ENCODE data around the gene FZR1. TPM values are rescaled to one million over a fixed set of nuclear protein-coding genes. Genes with fewer than 3 reads are reported as not detected.

FZR1 gene
- 47.0 and 52.8 TPM in 2 replicates for polyA plus RNA-seq (2013)

DNA sequence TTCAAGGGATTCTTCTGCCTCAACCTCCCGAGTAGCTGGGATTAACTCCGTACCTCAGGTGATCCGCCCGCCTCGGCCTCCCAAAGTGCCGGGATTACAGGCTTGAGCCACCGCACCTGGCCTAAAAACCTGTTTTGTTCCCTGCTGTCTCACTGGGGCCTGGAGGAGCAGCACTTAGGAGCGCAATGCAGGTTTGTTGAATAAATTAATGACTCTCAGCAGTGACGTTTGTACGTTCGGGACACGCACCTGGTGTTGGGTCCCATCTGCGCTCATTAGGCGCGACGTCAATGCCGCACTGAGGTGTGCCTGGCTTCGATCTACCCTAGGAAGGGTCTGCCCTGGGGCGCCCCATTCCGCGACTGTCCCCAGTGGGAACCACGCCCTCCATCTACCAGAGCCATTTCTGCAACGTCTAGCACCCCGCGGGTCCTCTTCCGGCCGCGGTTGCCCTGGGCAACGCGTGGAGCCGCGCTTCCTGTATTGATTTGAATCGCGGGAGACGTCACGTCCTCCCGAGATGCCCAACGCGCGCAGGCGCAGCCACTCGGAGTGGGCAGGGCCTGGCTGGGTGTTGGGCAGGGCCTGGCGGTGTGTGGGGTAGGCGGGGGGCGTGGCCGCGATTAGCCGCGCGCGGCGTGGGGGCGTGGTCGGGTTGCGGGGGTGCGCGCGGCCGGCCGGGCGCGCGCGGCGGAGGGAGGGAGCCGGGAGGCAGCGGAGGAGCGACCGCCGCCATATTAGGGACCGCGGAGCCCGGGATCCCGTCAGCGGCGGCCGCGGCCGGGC is at the start of gene FZR1:
TSS of gene FZR1 (plus strand) at position 714 of the 786 bp plus-strand sequence. CDS start 16,679 bp downstream, outside the sequence.
- Histone ChIP-seq H4K91ac (ENCODE audit: low read depth, low read length) (peak within 1 kb of the TSS; percentile 91), H2BK120ac (ENCODE audit: insufficient read depth, low read length, poor library complexity) (peak within 1 kb of the TSS; percentile 91), H3K4me1 (ENCODE audit: control insufficient read depth in 1 of 2, insufficient read depth in 2 of 2, low read length in 2 of 2) (peaks cover 23 to 28% of the 10 kb centered on the region in 2 experiments), H3K27ac (ENCODE audit: low read depth, low read length) (peak within 1 kb of the TSS; percentile 72), H3K36me3 (ENCODE audit: control insufficient read depth in 1 of 2, insufficient read depth in 2 of 2, low read length in 2 of 2) (peaks cover 16 to 17% of the 10 kb centered on the region in 2 experiments), H3K18ac (ENCODE audit: low read length) (peak within 1 kb of the TSS; percentile 83), H3K79me2 (ENCODE audit: control insufficient read depth, insufficient read depth, low read length, poor library complexity) (peaks cover 33% of the 10 kb centered on the region), H4K12ac (ENCODE audit: low read depth, low read length) (peak within 1 kb of the TSS; percentile 89), H2AK5ac (ENCODE audit: low read length) (peak within 1 kb of the TSS; percentile 62), H2AFZ (ENCODE audit: insufficient read depth, low read length, poor library complexity) (peak within 1 kb of the TSS; percentile 80), H3K14ac (ENCODE audit: low read length) (peak within 1 kb of the TSS; percentile 92), H3K4me2 (ENCODE audit: low read length) (peak within 1 kb of the TSS; percentile 65), H4K8ac (ENCODE audit: low read depth, low read length) (peak within 1 kb of the TSS; percentile 79), H2BK5ac (ENCODE audit: low read depth, low read length, poor library complexity) (peak within 1 kb of the TSS; percentile 91), H3K23ac (ENCODE audit: low read length) (no peak within 1 kb of the TSS), H3K9ac (ENCODE audit: low read length) (peak within 1 kb of the TSS; percentile 93), H3K9me3 (ENCODE audit: insufficient read depth, low read depth, low read length) (no peaks in the 10 kb centered on the region), H2BK12ac (ENCODE audit: low read length) (no peak within 1 kb of the TSS), H3K4ac (ENCODE audit: low read depth, low read length) (peak within 1 kb of the TSS; percentile 91), H3K27me3 (ENCODE audit: insufficient read depth, low read length) (no peaks in the 10 kb centered on the region), H3K4me3 (ENCODE audit: low read depth, low read length) (peak within 1 kb of the TSS; percentile 93), H3K79me1 (ENCODE audit: low read length) (peaks cover 30% of the 10 kb centered on the region)
- no CpG with 5 or more reads among the region's 79 CpGs for WGBS (ENCODE audit: extremely low coverage, insufficient coverage, insufficient read length)
- peak; percentile 99 to 100 for DNase-seq

DNA sequence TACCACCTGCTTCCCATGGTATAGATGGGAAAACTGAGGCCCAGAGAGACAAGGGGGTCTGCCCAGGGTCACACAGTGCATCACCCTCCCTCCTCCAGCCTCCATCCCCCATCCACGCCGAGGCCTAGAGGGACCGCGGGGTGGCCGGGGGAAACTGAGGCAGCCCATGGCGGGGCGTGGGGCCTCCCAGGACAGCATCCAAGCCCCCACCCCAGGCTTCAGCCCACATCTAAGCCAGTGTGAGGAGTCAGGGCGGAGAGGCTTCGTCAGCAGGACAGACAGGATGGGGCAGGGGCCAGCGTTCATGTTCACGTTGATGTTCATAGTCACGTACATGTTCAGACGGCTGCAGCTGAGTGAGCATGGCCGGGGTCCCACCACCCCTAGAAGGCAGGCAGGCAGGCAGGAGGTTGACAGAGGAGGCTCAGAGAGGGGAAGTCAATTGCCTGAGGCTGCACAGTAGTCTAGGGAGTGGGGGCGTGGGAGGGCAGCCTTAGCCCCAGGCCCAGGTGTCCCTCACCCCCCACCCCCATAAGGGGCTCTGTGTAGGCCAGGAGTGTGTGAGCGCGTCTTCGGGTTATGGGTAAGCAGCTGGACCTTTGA is 49.1 kb upstream of the FZR1 start:
- no peaks in the 10 kb centered on the region for H3K9me3 ChIP-seq (ENCODE audit: insufficient read depth, low read depth, low read length)
- H3K36me3 ChIP-seq (ENCODE audit: control insufficient read depth in 1 of 2, insufficient read depth in 2 of 2, low read length in 2 of 2), result no peaks in the 10 kb centered on the region
- H4K8ac ChIP-seq (ENCODE audit: low read depth, low read length), result no peak overlapping the region
- no CpG with 5 or more reads among the region's 18 CpGs for WGBS (ENCODE audit: extremely low coverage, insufficient coverage, insufficient read length)
- no peak for DNase-seq
- H4K12ac ChIP-seq (ENCODE audit: low read depth, low read length), result no peak overlapping the region
- no peak overlapping the region for H4K91ac ChIP-seq (ENCODE audit: low read depth, low read length)
- no peak overlapping the region for H3K18ac ChIP-seq (ENCODE audit: low read length)
- H2BK5ac ChIP-seq (ENCODE audit: low read depth, low read length, poor library complexity), result no peak overlapping the region
- H3K4me1 ChIP-seq (ENCODE audit: control insufficient read depth in 1 of 2, insufficient read depth in 2 of 2, low read length in 2 of 2), result peaks cover 2 to 9% of the 10 kb centered on the region in 2 experiments
- H3K14ac ChIP-seq (ENCODE audit: low read length), result no peak overlapping the region
- H3K4me2 ChIP-seq (ENCODE audit: low read length), result no peak overlapping the region
- H3K9ac ChIP-seq (ENCODE audit: low read length), result no peak overlapping the region
- H2BK12ac ChIP-seq (ENCODE audit: low read length), result no peak overlapping the region
- H3K27ac ChIP-seq (ENCODE audit: low read depth, low read length), result no peak overlapping the region
- peaks cover 4% of the 10 kb centered on the region for H3K27me3 ChIP-seq (ENCODE audit: insufficient read depth, low read length)
- H3K23ac ChIP-seq (ENCODE audit: low read length), result no peak overlapping the region
- H3K79me2 ChIP-seq (ENCODE audit: control insufficient read depth, insufficient read depth, low read length, poor library complexity), result no peaks in the 10 kb centered on the region
- no peaks in the 10 kb centered on the region for H3K79me1 ChIP-seq (ENCODE audit: low read length)
- no peak overlapping the region for H2BK120ac ChIP-seq (ENCODE audit: insufficient read depth, low read length, poor library complexity)
- H2AFZ ChIP-seq (ENCODE audit: insufficient read depth, low read length, poor library complexity), result no peak overlapping the region
- no peak overlapping the region for H2AK5ac ChIP-seq (ENCODE audit: low read length)
- no peak overlapping the region for H3K4ac ChIP-seq (ENCODE audit: low read depth, low read length)
- H3K4me3 ChIP-seq (ENCODE audit: low read depth, low read length), result no peak overlapping the region

DNA sequence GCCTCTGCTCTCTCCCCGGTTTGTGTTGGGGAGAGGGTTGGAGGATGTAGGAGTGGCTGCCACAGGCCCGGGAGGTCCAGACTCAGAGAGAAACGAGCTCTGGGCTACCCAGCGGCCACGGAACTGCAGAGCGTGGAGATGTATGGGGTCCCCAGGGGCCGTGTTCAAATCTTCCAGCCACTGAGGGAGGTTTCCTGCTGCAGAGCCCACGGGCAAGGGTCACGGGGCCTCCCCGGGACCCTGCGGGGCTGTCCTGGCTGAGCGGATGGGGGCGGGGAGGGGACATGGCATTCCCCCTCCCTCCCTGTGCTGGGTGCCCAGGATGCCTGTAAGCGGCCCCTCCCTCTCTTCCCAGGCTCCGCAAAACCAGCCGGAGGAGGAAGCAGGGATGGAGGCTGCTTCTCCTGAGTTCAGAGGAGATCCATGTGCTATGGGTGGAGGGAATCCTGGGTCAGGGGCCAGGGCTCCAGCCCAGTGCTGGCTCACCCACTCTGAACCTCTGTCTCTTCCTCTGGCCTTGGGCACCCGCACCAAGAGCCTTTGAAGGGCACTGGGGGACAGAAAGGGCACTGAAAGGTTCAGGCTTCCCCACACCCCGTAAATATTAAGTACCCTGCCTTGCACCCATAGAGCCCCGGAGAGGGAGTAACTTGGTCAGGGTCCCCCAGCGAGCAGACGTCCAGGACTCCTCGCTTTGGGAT is 48.4 kb upstream of the FZR1 start:
- Histone ChIP-seq H3K79me1 (ENCODE audit: low read length) (no peaks in the 10 kb centered on the region), H3K27ac (ENCODE audit: low read depth, low read length) (no peak overlapping the region), H3K4me1 (ENCODE audit: control insufficient read depth in 1 of 2, insufficient read depth in 2 of 2, low read length in 2 of 2) (peaks cover 2 to 9% of the 10 kb centered on the region in 2 experiments), H3K79me2 (ENCODE audit: control insufficient read depth, insufficient read depth, low read length, poor library complexity) (no peaks in the 10 kb centered on the region), H3K4me3 (ENCODE audit: low read depth, low read length) (no peak overlapping the region), H4K91ac (ENCODE audit: low read depth, low read length) (no peak overlapping the region), H4K12ac (ENCODE audit: low read depth, low read length) (no peak overlapping the region), H3K4ac (ENCODE audit: low read depth, low read length) (no peak overlapping the region), H2BK5ac (ENCODE audit: low read depth, low read length, poor library complexity) (no peak overlapping the region), H3K23ac (ENCODE audit: low read length) (no peak overlapping the region), H3K4me2 (ENCODE audit: low read length) (no peak overlapping the region), H2BK12ac (ENCODE audit: low read length) (no peak overlapping the region), H2AFZ (ENCODE audit: insufficient read depth, low read length, poor library complexity) (no peak overlapping the region), H3K36me3 (ENCODE audit: control insufficient read depth in 1 of 2, insufficient read depth in 2 of 2, low read length in 2 of 2) (no peaks in the 10 kb centered on the region), H3K27me3 (ENCODE audit: insufficient read depth, low read length) (peaks cover 7% of the 10 kb centered on the region), H3K14ac (ENCODE audit: low read length) (no peak overlapping the region), H4K8ac (ENCODE audit: low read depth, low read length) (no peak overlapping the region), H3K9ac (ENCODE audit: low read length) (no peak overlapping the region), H3K18ac (ENCODE audit: low read length) (no peak overlapping the region), H2BK120ac (ENCODE audit: insufficient read depth, low read length, poor library complexity) (no peak overlapping the region), H2AK5ac (ENCODE audit: low read length) (no peak overlapping the region), H3K9me3 (ENCODE audit: insufficient read depth, low read depth, low read length) (no peaks in the 10 kb centered on the region)
- DNase-seq, result no peak
- WGBS (ENCODE audit: extremely low coverage, insufficient coverage, insufficient read length), result no CpG with 5 or more reads among the region's 22 CpGs

DNA sequence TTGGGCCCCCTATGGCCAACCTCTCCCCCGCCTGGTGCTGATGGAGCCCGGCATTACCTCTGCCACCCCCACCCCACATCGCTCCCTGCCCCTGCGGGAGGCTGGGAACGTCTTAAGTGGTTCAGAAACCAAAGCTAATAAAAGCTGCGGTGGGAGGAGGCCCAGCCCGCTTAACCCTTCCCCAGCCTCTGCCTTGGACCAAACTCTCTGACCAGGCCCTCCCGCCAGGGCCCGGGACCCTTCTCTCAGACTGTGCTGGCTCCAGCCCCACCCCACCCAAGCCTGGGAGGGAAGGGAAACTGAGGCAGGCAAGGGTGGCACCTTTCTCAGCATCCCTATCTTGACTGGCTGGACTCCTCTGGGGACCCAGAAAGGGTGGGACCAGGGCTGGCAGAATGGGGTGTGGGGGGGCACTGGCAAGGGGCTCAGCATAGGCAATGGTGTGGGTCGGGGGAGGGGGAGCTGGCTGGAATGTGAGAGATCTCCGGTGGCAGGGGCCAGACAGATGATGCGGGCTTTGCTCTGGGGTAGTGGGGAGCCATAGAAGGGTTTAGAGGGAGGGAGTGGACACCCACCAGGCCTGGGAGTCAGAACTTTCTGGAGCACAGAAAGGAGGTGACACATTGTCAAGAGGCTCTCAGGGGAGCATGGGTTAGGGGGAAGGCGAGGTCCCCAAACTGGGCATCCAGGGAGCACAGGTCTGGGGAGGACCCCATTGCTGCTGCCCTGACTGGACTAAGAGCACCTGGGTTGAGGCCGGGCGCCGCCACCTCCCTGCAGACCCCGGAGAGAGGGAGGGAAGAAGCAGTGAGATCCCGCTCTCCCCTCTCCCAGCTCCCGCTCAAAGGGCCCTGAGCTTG is 47.7 kb upstream of the FZR1 start:
- H3K79me1 ChIP-seq (ENCODE audit: low read length), result no peaks in the 10 kb centered on the region
- H2BK5ac ChIP-seq (ENCODE audit: low read depth, low read length, poor library complexity), result no peak overlapping the region
- no peak overlapping the region for H4K91ac ChIP-seq (ENCODE audit: low read depth, low read length)
- no peak overlapping the region for H3K23ac ChIP-seq (ENCODE audit: low read length)
- H3K4me1 ChIP-seq (ENCODE audit: control insufficient read depth in 1 of 2, insufficient read depth in 2 of 2, low read length in 2 of 2), result peaks cover 2 to 9% of the 10 kb centered on the region in 2 experiments
- no peaks in the 10 kb centered on the region for H3K79me2 ChIP-seq (ENCODE audit: control insufficient read depth, insufficient read depth, low read length, poor library complexity)
- WGBS (ENCODE audit: extremely low coverage, insufficient coverage, insufficient read length), result no CpG with 5 or more reads among the region's 19 CpGs
- H3K36me3 ChIP-seq (ENCODE audit: control insufficient read depth in 1 of 2, insufficient read depth in 2 of 2, low read length in 2 of 2), result no peaks in the 10 kb centered on the region
- H4K12ac ChIP-seq (ENCODE audit: low read depth, low read length), result no peak overlapping the region
- no peak overlapping the region for H2BK12ac ChIP-seq (ENCODE audit: low read length)
- H3K4me3 ChIP-seq (ENCODE audit: low read depth, low read length), result no peak overlapping the region
- H3K18ac ChIP-seq (ENCODE audit: low read length), result no peak overlapping the region
- no peak for DNase-seq
- H4K8ac ChIP-seq (ENCODE audit: low read depth, low read length), result no peak overlapping the region
- no peak overlapping the region for H3K4me2 ChIP-seq (ENCODE audit: low read length)
- no peak overlapping the region for H2AFZ ChIP-seq (ENCODE audit: insufficient read depth, low read length, poor library complexity)
- no peak overlapping the region for H3K4ac ChIP-seq (ENCODE audit: low read depth, low read length)
- H3K9ac ChIP-seq (ENCODE audit: low read length), result no peak overlapping the region
- no peak overlapping the region for H3K14ac ChIP-seq (ENCODE audit: low read length)
- no peak overlapping the region for H2AK5ac ChIP-seq (ENCODE audit: low read length)
- H3K9me3 ChIP-seq (ENCODE audit: insufficient read depth, low read depth, low read length), result peaks cover 3% of the 10 kb centered on the region
- H3K27me3 ChIP-seq (ENCODE audit: insufficient read depth, low read length), result peaks cover 14% of the 10 kb centered on the region
- H2BK120ac ChIP-seq (ENCODE audit: insufficient read depth, low read length, poor library complexity), result no peak overlapping the region
- no peak overlapping the region for H3K27ac ChIP-seq (ENCODE audit: low read depth, low read length)
